ENCODE results near the gene USP47. TPM values are rescaled to one million over a fixed set of nuclear protein-coding genes. Genes with fewer than 3 reads are reported as not detected.

USP47 gene
- total RNA-seq, 1 experiment from 2014 or later: 45.2 TPM

DNA sequence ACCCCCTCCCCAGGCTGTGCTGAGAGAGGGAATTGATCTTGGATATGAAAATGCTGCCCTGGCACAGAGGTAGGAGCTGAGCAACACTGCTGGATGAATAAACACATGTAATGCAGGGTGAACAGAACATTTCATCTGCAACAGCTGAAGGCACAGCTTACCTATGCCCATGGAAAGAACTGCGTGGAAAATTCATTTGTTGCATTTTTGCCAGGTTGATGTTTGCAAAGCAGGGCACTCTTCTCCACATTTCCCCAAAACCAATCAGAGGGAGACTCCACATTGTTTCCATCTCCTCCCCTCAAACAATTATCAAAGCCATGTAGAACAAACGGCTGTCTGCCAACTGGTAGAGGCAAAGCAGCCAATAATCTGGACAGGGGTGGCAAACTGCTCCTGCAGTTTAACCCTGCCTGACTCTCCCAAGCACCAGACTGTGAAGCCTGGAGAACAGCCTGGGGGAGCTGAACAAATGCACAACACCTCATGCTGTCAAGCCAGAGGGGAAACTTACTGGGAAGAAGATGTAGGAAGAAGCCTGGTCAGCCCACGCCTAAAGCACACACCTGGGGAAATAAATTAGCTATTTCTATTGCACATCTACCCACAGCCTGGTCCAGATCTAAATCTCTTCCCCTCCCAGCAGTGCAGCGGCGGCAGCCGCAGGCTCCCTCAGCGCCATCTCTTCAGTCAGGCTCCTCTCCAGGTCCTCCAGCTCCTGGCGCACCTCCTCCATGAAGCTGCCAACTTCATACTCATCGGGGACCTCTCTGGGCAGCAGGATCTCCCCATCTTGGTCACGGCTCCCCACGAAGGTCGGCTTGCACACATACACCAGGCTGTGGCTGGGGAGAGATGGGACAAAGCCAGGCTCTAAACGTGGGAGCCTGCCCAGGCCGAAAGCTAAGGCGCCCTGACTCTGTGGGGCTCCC is 122.3 kb downstream of the USP47 start:
- DNase-seq (no peak), ATAC-seq (no peak)
- Histone ChIP-seq H3K27me3 (ENCODE audit: low read length) (no peaks in the 10 kb centered on the region), H3F3A (ENCODE audit: low read length, unreplicated experiment) (no peaks in the 10 kb centered on the region), H2AFZ (ENCODE audit: low read length) (no peak overlapping the region), H3K4me2 (ENCODE audit: low read length) (no peak overlapping the region), H3K9ac (ENCODE audit: low read length) (no peak overlapping the region), H3K36me3 (ENCODE audit: low read depth, low read length) (no peaks in the 10 kb centered on the region), H4K20me1 (ENCODE audit: low read length) (no peaks in the 10 kb centered on the region), H3K4me3 (ENCODE audit: low read length) (no peak overlapping the region), H3K79me2 (ENCODE audit: low read length) (no peaks in the 10 kb centered on the region), H3K27ac (ENCODE audit: low read length) (no peak overlapping the region), H3K9me3 (ENCODE audit: low read length) (no peaks in the 10 kb centered on the region), H3K4me1 (ENCODE audit: insufficient read depth, low read length) (no peaks in the 10 kb centered on the region; the same call in 1 of the 2 replicates), H3K9me2 (replicated peaks; ENCODE audit: low read length) (no peaks in the 10 kb centered on the region)
- intact Hi-C loops (cut with micrococcal nuclease): no loop called here
- BruUV-seq (replicated peaks): no TSS peak
- CTCF ChIA-PET: no interaction called here
- POLR2A ChIA-PET (ENCODE audit: unreplicated experiment): no interaction called here
- TF ChIP-seq EZH2phosphoT487 (IDR thresholded peaks at IDR 0.05; ENCODE audit: borderline replicate concordance, low read length) (no peak), CTCF (conservative IDR thresholded peaks at IDR 0.05; ENCODE audit: low read depth, low read length) (no peak), EZH2 (IDR thresholded peaks at IDR 0.05; ENCODE audit: low read length, unreplicated experiment) (no peak)

- no TSS peak for BruUV-seq (replicated peaks)
- TF ChIP-seq EZH2phosphoT487 (IDR thresholded peaks at IDR 0.05; ENCODE audit: borderline replicate concordance, low read length) (no peak), EZH2 (IDR thresholded peaks at IDR 0.05; ENCODE audit: low read length, unreplicated experiment) (no peak), CTCF (conservative IDR thresholded peaks at IDR 0.05; ENCODE audit: low read depth, low read length) (no peak)
- Histone ChIP-seq H3K27me3 (ENCODE audit: low read length) (no peaks in the 10 kb centered on the region), H3K27ac (ENCODE audit: low read length) (no peak overlapping the region), H3K4me2 (ENCODE audit: low read length) (no peak overlapping the region), H3K4me3 (ENCODE audit: low read length) (no peak overlapping the region), H2AFZ (ENCODE audit: low read length) (no peak overlapping the region), H3K4me1 (ENCODE audit: insufficient read depth, low read length) (no peaks in the 10 kb centered on the region; the same call in 1 of the 2 replicates), H3K9me3 (ENCODE audit: low read length) (no peaks in the 10 kb centered on the region), H3K36me3 (ENCODE audit: low read depth, low read length) (no peaks in the 10 kb centered on the region), H3K9ac (ENCODE audit: low read length) (no peak overlapping the region), H3K79me2 (ENCODE audit: low read length) (no peaks in the 10 kb centered on the region), H3F3A (ENCODE audit: low read length, unreplicated experiment) (no peaks in the 10 kb centered on the region), H4K20me1 (ENCODE audit: low read length) (no peaks in the 10 kb centered on the region), H3K9me2 (replicated peaks; ENCODE audit: low read length) (no peaks in the 10 kb centered on the region)
- no peak for ATAC-seq
- DNase-seq: no peak
- intact Hi-C loops (cut with micrococcal nuclease): no loop called here
- ChIA-PET POLR2A (ENCODE audit: unreplicated experiment) (no interaction called here), CTCF (no interaction called here)
Measured at GRCh38 chr11:11964774-11965150, 123.0 kb downstream of the USP47 start.

GRCh38 chr11:11965192-11965591 is 123.4 kb downstream of the USP47 start:
- Histone ChIP-seq H4K20me1 (ENCODE audit: low read length) (no peaks in the 10 kb centered on the region), H2AFZ (ENCODE audit: low read length) (no peak overlapping the region), H3F3A (ENCODE audit: low read length, unreplicated experiment) (no peaks in the 10 kb centered on the region), H3K27ac (ENCODE audit: low read length) (no peak overlapping the region), H3K9ac (ENCODE audit: low read length) (no peak overlapping the region), H3K4me1 (ENCODE audit: insufficient read depth, low read length) (no peaks in the 10 kb centered on the region; the same call in 1 of the 2 replicates), H3K36me3 (ENCODE audit: low read depth, low read length) (no peaks in the 10 kb centered on the region), H3K9me2 (replicated peaks; ENCODE audit: low read length) (no peaks in the 10 kb centered on the region), H3K4me3 (ENCODE audit: low read length) (no peak overlapping the region), H3K79me2 (ENCODE audit: low read length) (no peaks in the 10 kb centered on the region), H3K4me2 (ENCODE audit: low read length) (no peak overlapping the region), H3K27me3 (ENCODE audit: low read length) (no peaks in the 10 kb centered on the region), H3K9me3 (ENCODE audit: low read length) (no peaks in the 10 kb centered on the region)
- POLR2A ChIA-PET (ENCODE audit: unreplicated experiment): no interaction called here
- ATAC-seq (no peak), DNase-seq (no peak)
- intact Hi-C loops (cut with micrococcal nuclease): no loop called here
- no peak for TF ChIP-seq CTCF (conservative IDR thresholded peaks at IDR 0.05; ENCODE audit: low read depth, low read length)
- TF ChIP-seq EZH2 (IDR thresholded peaks at IDR 0.05; ENCODE audit: low read length, unreplicated experiment): no peak
- TF ChIP-seq EZH2phosphoT487 (IDR thresholded peaks at IDR 0.05; ENCODE audit: borderline replicate concordance, low read length): no peak
- CTCF ChIA-PET: no interaction called here
- no TSS peak for BruUV-seq (replicated peaks)

All from PC-3 (cell line).